Measurements from ENCODE around the gene TMPRSS6. TPM values are rescaled to one million over a fixed set of nuclear protein-coding genes. Genes with fewer than 3 reads are reported as not detected.

TMPRSS6 gene
- total and polyA plus RNA-seq, 2 donors (not counting 1 experiment from before 2014, with no cell fraction given), result not detected

- Histone ChIP-seq H3K9ac (ENCODE audit: insufficient read depth, low read length) (no peak overlapping the region), H2AFZ (ENCODE audit: low read length) (no peak overlapping the region), H3K27me3 (ENCODE audit: control insufficient read depth, insufficient read depth, low read length) (peaks cover 10% of the 10 kb centered on the region), H3K27ac (ENCODE audit: insufficient read depth, low read length) (no peak overlapping the region), H3K9me3 (ENCODE audit: control insufficient read depth, insufficient read depth, low read depth, low read length) (no peaks in the 10 kb centered on the region), H3K4me2 (ENCODE audit: extremely low read depth, insufficient read depth, low read length) (no peak overlapping the region), H3K4me1 (ENCODE audit: control insufficient read depth, extremely low read depth, insufficient read depth, low read length) (no peaks in the 10 kb centered on the region), H3K4me3 (replicated peaks in 1 of 4; ENCODE audit: control extremely low read depth in 1 of 4, insufficient read depth in 1 of 4, low read depth in 3 of 4, low read length in 4 of 4) (no peak overlapping the region), H4K20me1 (ENCODE audit: control insufficient read depth, extremely low read depth, insufficient read depth, low read length) (no peaks in the 10 kb centered on the region), H3K79me2 (ENCODE audit: control insufficient read depth, insufficient read depth, low read length) (no peaks in the 10 kb centered on the region), H3K36me3 (ENCODE audit: control insufficient read depth, insufficient read depth, low read length) (no peaks in the 10 kb centered on the region)
- TF ChIP-seq EZH2 (IDR thresholded peaks at IDR 0.05; ENCODE audit: low read length, missing control alignments) (no peak), CTCF (conservative IDR thresholded peaks at IDR 0.05 in 1 of 2, IDR thresholded peaks at IDR 0.05 in 1 of 2; ENCODE audit: low read depth in 1 of 2, low read length in 2 of 2) (no peak)
- DNase-seq (ENCODE audit: low read depth in 2 of 2), result no peak
These were observed 16.9 kb upstream of the TMPRSS6 start for GRCh38 chr22:37126383-37126782.

GRCh38 chr22:37123649-37124048 lies 14.1 kb upstream of the TMPRSS6 start:
- H2AFZ ChIP-seq (ENCODE audit: low read length), result no peak overlapping the region
- no peaks in the 10 kb centered on the region for H3K9me3 ChIP-seq (ENCODE audit: control insufficient read depth, insufficient read depth, low read depth, low read length)
- H3K4me1 ChIP-seq (ENCODE audit: control insufficient read depth, extremely low read depth, insufficient read depth, low read length), result no peaks in the 10 kb centered on the region
- no peak overlapping the region for H3K9ac ChIP-seq (ENCODE audit: insufficient read depth, low read length)
- no peak overlapping the region for H3K4me2 ChIP-seq (ENCODE audit: extremely low read depth, insufficient read depth, low read length)
- no peak for TF ChIP-seq CTCF (conservative IDR thresholded peaks at IDR 0.05 in 1 of 2, IDR thresholded peaks at IDR 0.05 in 1 of 2; ENCODE audit: low read depth in 1 of 2, low read length in 2 of 2)
- TF ChIP-seq EZH2 (IDR thresholded peaks at IDR 0.05; ENCODE audit: low read length, missing control alignments), result no peak
- no peak overlapping the region for H3K4me3 ChIP-seq (replicated peaks in 1 of 4; ENCODE audit: control extremely low read depth in 1 of 4, insufficient read depth in 1 of 4, low read depth in 3 of 4, low read length in 4 of 4)
- H3K27ac ChIP-seq (ENCODE audit: insufficient read depth, low read length), result no peak overlapping the region
- H3K27me3 ChIP-seq (ENCODE audit: control insufficient read depth, insufficient read depth, low read length), result peaks cover 10% of the 10 kb centered on the region
- no peaks in the 10 kb centered on the region for H3K79me2 ChIP-seq (ENCODE audit: control insufficient read depth, insufficient read depth, low read length)
- H3K36me3 ChIP-seq (ENCODE audit: control insufficient read depth, insufficient read depth, low read length), result no peaks in the 10 kb centered on the region
- H4K20me1 ChIP-seq (ENCODE audit: control insufficient read depth, extremely low read depth, insufficient read depth, low read length), result no peaks in the 10 kb centered on the region
- no peak for DNase-seq (ENCODE audit: low read depth in 2 of 2)

GRCh38 chr22:37122598-37123180 lies 13.2 kb upstream of the TMPRSS6 start:
- no peaks in the 10 kb centered on the region for H3K9me3 ChIP-seq (ENCODE audit: control insufficient read depth, insufficient read depth, low read depth, low read length)
- H3K79me2 ChIP-seq (ENCODE audit: control insufficient read depth, insufficient read depth, low read length), result no peaks in the 10 kb centered on the region
- H3K4me1 ChIP-seq (ENCODE audit: control insufficient read depth, extremely low read depth, insufficient read depth, low read length), result no peaks in the 10 kb centered on the region
- peaks cover 7% of the 10 kb centered on the region for H3K27me3 ChIP-seq (ENCODE audit: control insufficient read depth, insufficient read depth, low read length)
- no peak for DNase-seq (ENCODE audit: low read depth in 2 of 2)
- H3K27ac ChIP-seq (ENCODE audit: insufficient read depth, low read length), result no peak overlapping the region
- no peaks in the 10 kb centered on the region for H4K20me1 ChIP-seq (ENCODE audit: control insufficient read depth, extremely low read depth, insufficient read depth, low read length)
- H3K4me2 ChIP-seq (ENCODE audit: extremely low read depth, insufficient read depth, low read length), result no peak overlapping the region
- no peak overlapping the region for H3K4me3 ChIP-seq (replicated peaks in 1 of 4; ENCODE audit: control extremely low read depth in 1 of 4, insufficient read depth in 1 of 4, low read depth in 3 of 4, low read length in 4 of 4)
- no peak overlapping the region for H3K9ac ChIP-seq (ENCODE audit: insufficient read depth, low read length)
- no peak overlapping the region for H2AFZ ChIP-seq (ENCODE audit: low read length)
- TF ChIP-seq EZH2 (IDR thresholded peaks at IDR 0.05; ENCODE audit: low read length, missing control alignments) (no peak), CTCF (conservative IDR thresholded peaks at IDR 0.05 in 1 of 2, IDR thresholded peaks at IDR 0.05 in 1 of 2; ENCODE audit: low read depth in 1 of 2, low read length in 2 of 2) (no peak)
- H3K36me3 ChIP-seq (ENCODE audit: control insufficient read depth, insufficient read depth, low read length), result no peaks in the 10 kb centered on the region
